Measurements from ENCODE around the gene MVK. TPM values are rescaled to one million over a fixed set of nuclear protein-coding genes. Genes with fewer than 3 reads are reported as not detected.

Gene MVK
- polyA plus RNA-seq, 3 donors: 1.1 to 3.8 (median 1.6) TPM

DNA sequence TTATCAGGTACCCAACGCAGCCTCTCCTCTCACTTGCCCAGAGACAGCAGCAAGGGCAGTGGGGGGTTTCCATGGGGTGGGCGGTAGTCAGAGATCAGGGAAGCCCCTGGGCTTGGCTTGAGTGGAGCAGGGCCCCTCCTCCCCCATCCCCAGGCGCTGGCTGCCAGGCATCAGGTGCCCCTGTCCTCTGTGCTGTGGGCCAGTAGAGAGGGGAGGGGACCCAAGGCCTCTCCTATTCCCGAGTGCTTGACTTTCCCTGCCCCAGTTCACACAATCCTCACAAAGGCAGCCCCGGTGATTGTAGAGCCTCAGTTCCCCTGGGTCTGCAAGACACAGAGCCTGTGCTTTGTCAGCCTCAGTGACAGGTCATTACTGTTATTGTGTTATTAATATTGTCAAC, 57.7 kb downstream of the MVK start:
- H3K79me2 ChIP-seq (ENCODE audit: insufficient read depth, low read length): no peaks in the 10 kb centered on the region
- no peak overlapping the region for H3K4me3 ChIP-seq (replicated peaks in 1 of 3; ENCODE audit: low read depth in 2 of 3, low read length in 3 of 3)
- peaks cover 5 to 6% (median 6%) of the 10 kb centered on the region in 3 donors for H3K27me3 Mint-ChIP-seq (ENCODE audit: low read depth in 3 of 3)
- H4K20me1 ChIP-seq (ENCODE audit: insufficient read depth, low read length): no peaks in the 10 kb centered on the region
- intact Hi-C loops (cut with micrococcal nuclease): no loop called here
- H3K4me1 ChIP-seq (ENCODE audit: control insufficient read depth in 1 of 2, insufficient read depth in 2 of 2, low read length in 2 of 2): no peaks in the 10 kb centered on the region
- TF ChIP-seq, protein P1, sequence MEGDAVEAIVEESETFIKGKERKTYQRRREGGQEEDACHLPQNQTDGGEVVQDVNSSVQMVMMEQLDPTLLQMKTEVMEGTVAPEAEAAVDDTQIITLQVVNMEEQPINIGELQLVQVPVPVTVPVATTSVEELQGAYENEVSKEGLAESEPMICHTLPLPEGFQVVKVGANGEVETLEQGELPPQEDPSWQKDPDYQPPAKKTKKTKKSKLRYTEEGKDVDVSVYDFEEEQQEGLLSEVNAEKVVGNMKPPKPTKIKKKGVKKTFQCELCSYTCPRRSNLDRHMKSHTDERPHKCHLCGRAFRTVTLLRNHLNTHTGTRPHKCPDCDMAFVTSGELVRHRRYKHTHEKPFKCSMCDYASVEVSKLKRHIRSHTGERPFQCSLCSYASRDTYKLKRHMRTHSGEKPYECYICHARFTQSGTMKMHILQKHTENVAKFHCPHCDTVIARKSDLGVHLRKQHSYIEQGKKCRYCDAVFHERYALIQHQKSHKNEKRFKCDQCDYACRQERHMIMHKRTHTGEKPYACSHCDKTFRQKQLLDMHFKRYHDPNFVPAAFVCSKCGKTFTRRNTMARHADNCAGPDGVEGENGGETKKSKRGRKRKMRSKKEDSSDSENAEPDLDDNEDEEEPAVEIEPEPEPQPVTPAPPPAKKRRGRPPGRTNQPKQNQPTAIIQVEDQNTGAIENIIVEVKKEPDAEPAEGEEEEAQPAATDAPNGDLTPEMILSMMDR (IDR thresholded peaks at IDR 0.05): no peak
- no peak for DNase-seq
- H2AFZ ChIP-seq (ENCODE audit: insufficient read depth, low read depth, low read length, poor library complexity, severe bottlenecking): no peak overlapping the region
- no peak overlapping the region for H3K27ac ChIP-seq (ENCODE audit: low read depth in 1 of 2, low read length in 2 of 2)
- H3K4me1 Mint-ChIP-seq: no peaks in the 10 kb centered on the region
- no CpG with 5 or more reads among the region's 5 CpGs for WGBS (ENCODE audit: insufficient coverage)
- H3K9ac ChIP-seq (ENCODE audit: insufficient read depth, low read length, poor library complexity, severe bottlenecking): no peak overlapping the region
- H3K36me3 Mint-ChIP-seq: no peaks in the 10 kb centered on the region
- peaks cover 3 to 4% of the 10 kb centered on the region in 2 donors for H3K9me3 ChIP-seq (replicated peaks in 1 of 2; ENCODE audit: control insufficient read depth in 1 of 2, insufficient read depth in 1 of 2, low read length in 2 of 2)
- H3K27me3 ChIP-seq (ENCODE audit: control insufficient read depth in 2 of 2, insufficient read depth in 2 of 2, low read length in 2 of 2): no peaks in the 10 kb centered on the region
- no peak overlapping the region for H3K4me3 Mint-ChIP-seq
- peaks cover 0 to 9% (median 3%) of the 10 kb centered on the region in 7 donors for H3K9me3 Mint-ChIP-seq
- no peak overlapping the region for H3K4me2 ChIP-seq (replicated peaks; ENCODE audit: extremely low read depth, low read length, poor library complexity, severe bottlenecking)
- H3K27ac Mint-ChIP-seq: no peak overlapping the region
- H3K36me3 ChIP-seq (replicated peaks in 1 of 2; ENCODE audit: control insufficient read depth in 1 of 2, insufficient read depth in 2 of 2, low read length in 2 of 2): no peaks in the 10 kb centered on the region

DNA sequence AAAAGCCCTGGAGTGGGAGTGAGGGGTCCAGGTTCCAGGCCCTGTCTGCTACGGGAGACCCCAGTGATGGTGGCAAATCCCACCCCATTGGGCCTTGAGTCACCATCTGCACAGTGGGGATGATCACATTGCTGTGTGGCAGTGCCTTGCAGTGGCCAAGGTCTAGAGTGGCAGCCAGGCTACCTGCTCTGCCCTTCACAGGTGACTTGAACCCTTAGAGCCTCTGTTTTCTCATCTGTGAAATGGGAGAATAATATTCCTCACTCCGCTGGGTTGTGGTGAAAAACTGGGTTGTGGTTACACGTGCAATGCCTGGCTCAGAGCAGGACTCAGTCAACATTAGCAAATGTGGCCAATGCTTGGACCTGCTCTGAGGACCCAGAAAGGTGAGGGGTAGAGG, 58.2 kb downstream of the MVK start:
- Histone ChIP-seq H3K4me3 (replicated peaks in 1 of 3; ENCODE audit: low read depth in 2 of 3, low read length in 3 of 3) (no peak overlapping the region), H3K4me2 (replicated peaks; ENCODE audit: extremely low read depth, low read length, poor library complexity, severe bottlenecking) (no peak overlapping the region), H3K4me1 (ENCODE audit: control insufficient read depth in 1 of 2, insufficient read depth in 2 of 2, low read length in 2 of 2) (no peaks in the 10 kb centered on the region), H4K20me1 (ENCODE audit: insufficient read depth, low read length) (no peaks in the 10 kb centered on the region), H3K27me3 (ENCODE audit: control insufficient read depth in 2 of 2, insufficient read depth in 2 of 2, low read length in 2 of 2) (no peaks in the 10 kb centered on the region), H3K9ac (ENCODE audit: insufficient read depth, low read length, poor library complexity, severe bottlenecking) (no peak overlapping the region), H3K36me3 (replicated peaks in 1 of 2; ENCODE audit: control insufficient read depth in 1 of 2, insufficient read depth in 2 of 2, low read length in 2 of 2) (no peaks in the 10 kb centered on the region), H2AFZ (ENCODE audit: insufficient read depth, low read depth, low read length, poor library complexity, severe bottlenecking) (no peak overlapping the region), H3K9me3 (replicated peaks in 1 of 2; ENCODE audit: control insufficient read depth in 1 of 2, insufficient read depth in 1 of 2, low read length in 2 of 2) (peaks cover 3 to 4% of the 10 kb centered on the region in 2 donors), H3K79me2 (ENCODE audit: insufficient read depth, low read length) (no peaks in the 10 kb centered on the region), H3K27ac (ENCODE audit: low read depth in 1 of 2, low read length in 2 of 2) (no peak overlapping the region)
- Mint-ChIP-seq H3K4me3 (no peak overlapping the region), H3K36me3 (no peaks in the 10 kb centered on the region), H3K4me1 (no peaks in the 10 kb centered on the region), H3K27ac (no peak overlapping the region), H3K27me3 (ENCODE audit: low read depth in 3 of 3) (peaks cover 5 to 6% (median 6%) of the 10 kb centered on the region in 3 donors), H3K9me3 (peaks cover 0 to 9% (median 3%) of the 10 kb centered on the region in 7 donors)
- TF ChIP-seq, protein P1 (IDR thresholded peaks at IDR 0.05): no peak
- 98% methylated on average over 3 of the region's 3 CpGs for WGBS (ENCODE audit: insufficient coverage)
- intact Hi-C loops (cut with micrococcal nuclease): no loop called here
- no peak for DNase-seq

All from CD14-positive monocyte (primary cell).